H1 (cell line): Measurements from ENCODE around the gene CAPS. TPM values are rescaled to one million over a fixed set of nuclear protein-coding genes. Genes with fewer than 3 reads are reported as not detected.

Source experiments
- CTCF ChIA-PET: fragments of 300-600 bp; sonication (Branson Sonifier 250); formaldehyde crosslinking; loops from one replicate; lab custom pipeline; 2021; ENCODE audit not compliant: partially characterized antibody; lab: Charles Lee
- POLR2A ChIA-PET: fragments of 300-600 bp; sonication (Branson Sonifier 250); formaldehyde crosslinking; loops from one replicate; lab custom pipeline; 2021; ENCODE audit warnings: inconsistent platforms; ENCODE audit not compliant: partially characterized antibody; lab: Charles Lee
- DNase-seq, 2 experiments: peaks; one replicate each; pipeline versions ENCODE4 v3.0.0 to v3.0.0-alpha.2; 2010 to 2022; ENCODE audit warnings: low spot score in 2 of 2, low read depth in 1 of 2, mixed read lengths in 1 of 2
- FAIRE-seq: peaks from 2 replicates; lab custom pipeline; 2011; peaks lifted over from hg19 to GRCh38; lab: Jason Lieb, UNC
- H2AFZ ChIP-seq: 2 replicates; pipeline ENCODE4 v1.8.1; 2012; ENCODE audit warnings: low read length, inconsistent platforms
- H2AK5ac ChIP-seq: 2 replicates; pipeline ENCODE4 v1.6.1; 2013; ENCODE audit warnings: low read depth, low read length
- H2BK120ac ChIP-seq: replicated peaks from 2 replicates; pipeline ENCODE3; 2013; ENCODE audit warnings: low read depth, low read length, inconsistent platforms
- H2BK12ac ChIP-seq: 2 replicates; pipeline ENCODE4 v1.6.1; 2013; ENCODE audit warnings: low read depth, low read length
- H2BK15ac ChIP-seq: 2 replicates; pipeline ENCODE4 v1.6.1; 2013; ENCODE audit warnings: low read length
- H2BK20ac ChIP-seq: 2 replicates; pipeline ENCODE4 v1.6.1; 2013; ENCODE audit warnings: low read length
- H2BK5ac ChIP-seq: 2 replicates; pipeline ENCODE4 v1.6.1; 2013; ENCODE audit warnings: low read depth, low read length
- H3K14ac ChIP-seq: 2 replicates; pipeline ENCODE4 v1.6.1; 2013; ENCODE audit warnings: inconsistent platforms; ENCODE audit not compliant: insufficient read length
- H3K18ac ChIP-seq: 2 replicates; pipeline ENCODE4 v1.6.1; 2013; ENCODE audit warnings: low read length; ENCODE audit errors: extremely low read depth
- H3K23ac ChIP-seq: 2 replicates; pipeline ENCODE4 v1.6.1; 2013; ENCODE audit warnings: inconsistent platforms; ENCODE audit not compliant: insufficient read length
- H3K23me2 ChIP-seq: 2 replicates; pipeline ENCODE4 v1.6.1; 2013; ENCODE audit warnings: low read depth, low read length
- H3K27ac ChIP-seq: 2 replicates; pipeline ENCODE4 v1.6.1; 2011; ENCODE audit warnings: low read depth, low read length, inconsistent platforms
- H3K27me3 ChIP-seq, 4 experiments: replicated peaks in 1 of 4; 1 replicate in 1 of 4; 2 replicates in 3 of 4; pipeline versions ENCODE4 v1.6.1 to v1.8.1; 2011 to 2013; ENCODE audit warnings: low read length in 3 of 4, mild to moderate bottlenecking in 3 of 4, inconsistent platforms in 2 of 4, mixed read lengths in 2 of 4, moderate library complexity in 1 of 4; ENCODE audit not compliant: control insufficient read depth in 3 of 4, insufficient read depth in 3 of 4; ENCODE audit errors: extremely low read depth in 1 of 4
- H3K36me3 ChIP-seq, 4 experiments: 2 replicates each; pipeline versions ENCODE4 v1.6.1 to v1.8.1; 2011 to 2013; ENCODE audit warnings: mild to moderate bottlenecking in 4 of 4, low read length in 3 of 4, moderate library complexity in 2 of 4, control low read depth in 1 of 4, inconsistent platforms in 1 of 4; ENCODE audit not compliant: insufficient read depth in 4 of 4, control insufficient read depth in 2 of 4
- H3K4ac ChIP-seq: replicated peaks from 2 replicates; pipeline ENCODE3; 2013; ENCODE audit warnings: low read length, low read depth, mixed read lengths, inconsistent platforms; ENCODE audit not compliant: insufficient read length
- H3K4me1 ChIP-seq, 4 experiments: replicated peaks in 1 of 4; 1 replicate in 1 of 4; 2 replicates in 3 of 4; pipeline versions ENCODE4 v1.6.1 to v1.8.1; 2011 to 2013; ENCODE audit warnings: low read length in 3 of 4, inconsistent platforms in 2 of 4, mixed read lengths in 1 of 4; ENCODE audit not compliant: insufficient read depth in 4 of 4, control insufficient read depth in 3 of 4
- H3K4me2 ChIP-seq, 2 experiments: 2 replicates each; pipeline versions ENCODE4 v1.6.1 to v1.8.1; 2011 to 2013; ENCODE audit warnings: low read depth in 2 of 2, low read length in 2 of 2, control low read depth in 1 of 2, inconsistent platforms in 1 of 2, mild to moderate bottlenecking in 1 of 2; ENCODE audit not compliant: insufficient read depth in 1 of 2
- H3K4me3 ChIP-seq, 4 experiments: fragments of 200-600, 300-600 bp in 1 of 4; sonication (generic), shearing (Covaris generic), sonication (Bioruptor Twin) in 1 of 4; 2 replicates each; pipeline versions ENCODE4 v1.5.1 to v1.8.1; 2011 to 2016; ENCODE audit warnings: low read length in 4 of 4, low read depth in 3 of 4, control low read depth in 2 of 4, inconsistent platforms in 2 of 4, mild to moderate bottlenecking in 2 of 4, mixed read lengths in 1 of 4, moderate library complexity in 1 of 4; ENCODE audit not compliant: insufficient read depth in 2 of 4; ENCODE audit errors: extremely low read depth in 1 of 4
- H3K56ac ChIP-seq: replicated peaks from 2 replicates; pipeline ENCODE3; 2013; ENCODE audit warnings: low read depth, mild to moderate bottlenecking, mixed read lengths, low read length, inconsistent platforms; ENCODE audit not compliant: insufficient read length
- H3K79me1 ChIP-seq: 2 replicates; pipeline ENCODE4 v1.6.1; 2013; ENCODE audit warnings: low read depth, low read length, control low read depth
- H3K79me2 ChIP-seq, 2 experiments: 2 replicates each; pipeline versions ENCODE4 v1.6.1 to v1.8.1; 2012 to 2013; ENCODE audit warnings: low read length in 2 of 2, mild to moderate bottlenecking in 2 of 2, inconsistent platforms in 1 of 2; ENCODE audit not compliant: insufficient read depth in 2 of 2, control insufficient read depth in 1 of 2
- H3K9ac ChIP-seq, 4 experiments: replicated peaks in 1 of 4; 1 replicate in 1 of 4; 2 replicates in 3 of 4; pipeline versions ENCODE4 v1.6.1 to v1.8.1; 2011 to 2013; ENCODE audit warnings: low read depth in 3 of 4, low read length in 3 of 4, control low read depth in 2 of 4, mild to moderate bottlenecking in 2 of 4, moderate library complexity in 2 of 4, inconsistent platforms in 1 of 4; ENCODE audit errors: extremely low read depth in 1 of 4
- H3K9me3 ChIP-seq, 2 experiments: 2 replicates each; pipeline versions ENCODE4 v1.6.1 to v1.8.1; 2012 to 2013; ENCODE audit warnings: mild to moderate bottlenecking in 2 of 2, moderate library complexity in 2 of 2, control low read depth in 1 of 2, inconsistent platforms in 1 of 2, low read depth in 1 of 2, low read length in 1 of 2, mixed read lengths in 1 of 2; ENCODE audit not compliant: insufficient read depth in 2 of 2
- H4K20me1 ChIP-seq, 2 experiments: replicated peaks in 1 of 2; 2 replicates each; pipeline versions ENCODE3 to v1.8.1; 2011 to 2013; ENCODE audit warnings: inconsistent platforms in 2 of 2, low read length in 2 of 2, mild to moderate bottlenecking in 1 of 2; ENCODE audit not compliant: insufficient read depth in 2 of 2, control insufficient read depth in 1 of 2
- H4K5ac ChIP-seq: 2 replicates; pipeline ENCODE4 v1.6.1; 2013; ENCODE audit warnings: low read length, low read depth, mixed read lengths, inconsistent platforms; ENCODE audit not compliant: insufficient read length
- H4K8ac ChIP-seq: 2 replicates; pipeline ENCODE4 v1.8.0; 2013; ENCODE audit warnings: mild to moderate bottlenecking, moderate library complexity, low read length, inconsistent platforms; ENCODE audit not compliant: insufficient read depth; ENCODE audit errors: extremely low read depth
- H4K91ac ChIP-seq: replicated peaks from 2 replicates; pipeline ENCODE3; 2013; ENCODE audit warnings: low read length, mixed read lengths, inconsistent platforms; ENCODE audit not compliant: insufficient read length
- ASH2L ChIP-seq: fragments of 200-600, 300-600 bp; sonication (generic); IDR thresholded peaks from one replicate; pipeline ENCODE4 v1.7.1; 2017; ENCODE audit warnings: low read length
- JUND ChIP-seq: IDR thresholded peaks from 2 replicates; pipeline ENCODE4 v1.6.1; 2011; ENCODE audit warnings: mild to moderate bottlenecking, improper control_type of control experiment, low read length
- SP2 ChIP-seq: IDR thresholded peaks from 2 replicates; pipeline ENCODE4 v1.6.1; 2012; ENCODE audit warnings: mild to moderate bottlenecking, low read length, inconsistent platforms
- WGBS, 2 experiments: shearing (Covaris generic) in 1 of 2; methylation state at CpG; one replicate each; pipeline versions ENCODE4 v1.1.6 to v1.1.7; 2013 to 2015; ENCODE audit warnings: low lambda C conversion rate in 2 of 2, mixed read lengths in 2 of 2, inconsistent platforms in 1 of 2, low coverage in 1 of 2, missing lambda C conversion rate in 1 of 2; ENCODE audit not compliant: insufficient replicate concordance in 2 of 2, insufficient coverage in 1 of 2, insufficient read length in 1 of 2; ENCODE audit errors: extremely low coverage in 1 of 2, missing lambda C conversion rate in 1 of 2; 5-methylcytosine and 5-hydroxymethylcytosine counted together
- polyA plus RNA-seq, 7 experiments: library from polyadenylated mRNA; depleted of rRNA in 3 of 7; stranded (reverse) in 5 of 7; unstranded in 2 of 7; fragments of >200 nt in 5 of 7; fragments of 200-250 nt in 2 of 7; gene quantifications; 1 replicate in 5 of 7; 2 replicates in 1 of 7; 4 replicates in 1 of 7; pipeline versions ENCODE4 v1.2.1 to v1.2.3, GENCODE V29; 2011 to 2013; ENCODE audit warnings: missing spikeins in 2 of 7, mixed read lengths in 2 of 7
- total RNA-seq: library from RNA; stranded (reverse); fragmentation: NEBNext Ultra II Directional; extraction: Animal tissue kit (Norgen Biotek cat#: 25700); gene quantifications from 2 replicates; pipeline ENCODE4 v1.2.1, GENCODE V29; 2021

CAPS gene
- total and polyA plus RNA-seq, 2 of the 8 experiments (the other 6 are each of a cell fraction or from before 2014, with no cell fraction given): 2.1 to 2.4 TPM

DNA sequence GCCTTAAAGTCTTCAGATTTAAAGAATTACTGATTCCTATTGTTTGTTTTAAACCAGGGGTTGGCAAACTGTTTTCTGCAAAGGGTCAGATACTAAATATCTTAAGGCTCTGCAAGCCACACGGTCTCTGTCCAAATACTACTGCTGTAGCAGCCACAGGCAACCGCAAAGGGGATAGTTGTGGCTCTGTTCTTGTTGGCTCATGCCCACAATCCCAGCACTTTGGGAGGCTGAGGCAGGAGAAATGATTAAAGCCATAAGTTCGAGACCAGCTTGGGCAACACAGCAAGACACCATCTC, 41.5 kb downstream of the CAPS start:
- H3K4me2 ChIP-seq: no peak overlapping the region
- no peak overlapping the region for H4K91ac ChIP-seq
- H3K79me1 ChIP-seq: peaks cover 43% of the 10 kb centered on the region
- no peaks in the 10 kb centered on the region; a peak in 1 of 7 replicates for H3K27me3 ChIP-seq
- H2AFZ ChIP-seq: no peak overlapping the region
- H3K9ac ChIP-seq: no peak overlapping the region
- H2AK5ac ChIP-seq: no peak overlapping the region
- no peak overlapping the region for H3K18ac ChIP-seq
- no peak overlapping the region for H3K14ac ChIP-seq
- WGBS, 2 experiments: 90% methylated on average over 3 of the region's 3 CpGs; no CpG with 5 or more reads in 1 of the 2 experiments
- H3K36me3 ChIP-seq: no peaks in the 10 kb centered on the region
- ChIA-PET POLR2A (interaction anchor here (1.2 to 1.9 kb wide), 2 partner anchors 11 to 17 kb away, joined by 3 to 6 read pairs; no protein-coding TSS in a partner anchor), CTCF (interaction anchor here (0.6 to 5.8 kb wide), 6 partner anchors 12 to 891 kb away, joined by 3 to 43 read pairs (median 4); no protein-coding TSS in a partner anchor)
- no peaks in the 10 kb centered on the region for H3K9me3 ChIP-seq
- H3K23me2 ChIP-seq: no peaks in the 10 kb centered on the region
- peaks cover 25 to 57% (median 39%) of the 10 kb centered on the region in 4 experiments for H3K4me1 ChIP-seq
- DNase-seq: no peak
- H2BK15ac ChIP-seq: no peak overlapping the region
- H3K56ac ChIP-seq: no peak overlapping the region
- H2BK20ac ChIP-seq: no peak overlapping the region
- H3K4ac ChIP-seq: no peak overlapping the region
- H2BK120ac ChIP-seq: no peak overlapping the region
- FAIRE-seq: no peak
- no peak overlapping the region for H2BK5ac ChIP-seq
- H3K79me2 ChIP-seq: peaks cover 9 to 94% of the 10 kb centered on the region in 2 experiments
- H3K23ac ChIP-seq: no peak overlapping the region
- H4K8ac ChIP-seq: no peak overlapping the region
- H3K4me3 ChIP-seq: no peak overlapping the region
- no peak overlapping the region for H4K5ac ChIP-seq
- H3K27ac ChIP-seq: no peak overlapping the region
- no peak overlapping the region for H2BK12ac ChIP-seq
- peaks cover 31 to 52% of the 10 kb centered on the region in 2 experiments for H4K20me1 ChIP-seq
- no peak for TF ChIP-seq SP2
- no peak for TF ChIP-seq ASH2L
- TF ChIP-seq JUND: no peak
